Liver (tissue), 2 donors: ENCODE data around the gene ULBP1.

Experiments used
- CTCF ChIP-seq: fragments of 150-350 bp; IDR thresholded peaks from 2 replicates; pipeline ENCODE4 v1.5.1; 2017; ENCODE audit warnings: improper control_type of control experiment, low read depth, low read length; ENCODE audit not compliant: missing input control
- REST ChIP-seq: IDR thresholded peaks from 2 replicates; pipeline ENCODE4 v1.6.1; 2016; ENCODE audit warnings: antibody characterized with exemption, mild to moderate bottlenecking
- YY1 ChIP-seq: IDR thresholded peaks from 2 replicates; pipeline ENCODE4 v1.6.1; 2016; ENCODE audit warnings: antibody characterized with exemption, mild to moderate bottlenecking
- donor health status: healthy.

- TF ChIP-seq CTCF (peak; percentile 30), REST (no peak), YY1 (no peak)
Observed at GRCh38 chr6:150006961-150007464, 43.3 kb downstream of the ULBP1 start.
